Astrocyte (in vitro differentiated cells and primary cell): ENCODE measurements around the gene RPL18. TPM values are rescaled to one million over a fixed set of nuclear protein-coding genes. Genes with fewer than 3 reads are reported as not detected.

Experiments
- DNase-seq: peaks from one replicate; pipeline ENCODE4 v3.0.0-alpha.2; 2010; ENCODE audit warnings: low read depth
- FAIRE-seq: peaks from 2 replicates; lab custom pipeline; 2011; peaks lifted over from hg19 to GRCh38; lab: Jason Lieb, UNC
- H2AFZ ChIP-seq: 2 replicates; pipeline ENCODE4 v1.6.0; 2012; ENCODE audit warnings: low read depth, low read length, inconsistent platforms
- H3K27ac ChIP-seq: 2 replicates; pipeline ENCODE4 v1.5.1; 2011; ENCODE audit warnings: low read depth, low read length, inconsistent platforms
- H3K27me3 ChIP-seq: 2 replicates; pipeline ENCODE4 v1.6.0; 2011; ENCODE audit warnings: low read length, inconsistent platforms; ENCODE audit not compliant: insufficient read depth
- H3K36me3 ChIP-seq: 2 replicates; pipeline ENCODE4 v1.5.1; 2011; ENCODE audit warnings: low read length, inconsistent platforms; ENCODE audit not compliant: insufficient read depth
- H3K4me1 ChIP-seq: 2 replicates; pipeline ENCODE4 v1.5.1; 2011; ENCODE audit warnings: low read length, inconsistent platforms; ENCODE audit not compliant: insufficient read depth
- H3K4me2 ChIP-seq: 2 replicates; pipeline ENCODE4 v1.6.0; 2012; ENCODE audit warnings: low read length, inconsistent platforms
- H3K4me3 ChIP-seq: 2 replicates; pipeline ENCODE4 v1.5.1; 2011; ENCODE audit warnings: low read depth, mild to moderate bottlenecking, low read length, inconsistent platforms; ENCODE audit not compliant: insufficient read depth
- H3K79me2 ChIP-seq: 2 replicates; pipeline ENCODE4 v1.6.0; 2012; ENCODE audit warnings: mild to moderate bottlenecking, low read length, inconsistent platforms; ENCODE audit not compliant: insufficient read depth
- H3K9ac ChIP-seq: 2 replicates; pipeline ENCODE4 v1.6.0; 2012; ENCODE audit warnings: mild to moderate bottlenecking, low read length, inconsistent platforms
- H3K9me3 ChIP-seq: 2 replicates; pipeline ENCODE4 v1.5.1; 2012; ENCODE audit warnings: low read depth, mild to moderate bottlenecking, low read length, inconsistent platforms; ENCODE audit not compliant: insufficient read depth
- H4K20me1 ChIP-seq: 2 replicates; pipeline ENCODE4 v1.6.0; 2012; ENCODE audit warnings: low read length, inconsistent platforms; ENCODE audit not compliant: insufficient read depth
- H3K27ac Mint-ChIP-seq: one replicate; pipeline ENCODE4 v1.8.0; 2021; ENCODE audit warnings: mild to moderate bottlenecking, mixed read lengths; ENCODE audit not compliant: unreplicated experiment
- H3K27me3 Mint-ChIP-seq: one replicate; pipeline ENCODE4 v1.8.0; 2021; ENCODE audit warnings: low read depth, mixed read lengths; ENCODE audit not compliant: unreplicated experiment
- H3K36me3 Mint-ChIP-seq: one replicate; pipeline ENCODE4 v1.8.0; 2021; ENCODE audit warnings: low read depth, mixed read lengths; ENCODE audit not compliant: unreplicated experiment
- H3K4me1 Mint-ChIP-seq: one replicate; pipeline ENCODE4 v1.8.0; 2021; ENCODE audit warnings: low read depth, mixed read lengths; ENCODE audit not compliant: unreplicated experiment
- H3K4me3 Mint-ChIP-seq: one replicate; pipeline ENCODE4 v1.8.0; 2021; ENCODE audit warnings: mild to moderate bottlenecking, moderate library complexity, mixed read lengths; ENCODE audit not compliant: unreplicated experiment
- H3K9me3 Mint-ChIP-seq: one replicate; pipeline ENCODE4 v1.8.0; 2021; ENCODE audit warnings: mild to moderate bottlenecking, mixed read lengths; ENCODE audit not compliant: unreplicated experiment
- CTCF ChIP-seq: IDR thresholded peaks from 2 replicates; pipeline ENCODE4 v1.5.1; 2011; ENCODE audit warnings: low read depth, mild to moderate bottlenecking, inconsistent platforms, low read length, moderate library complexity; ENCODE audit not compliant: insufficient read depth
- EZH2 ChIP-seq: IDR thresholded peaks from 2 replicates; pipeline ENCODE4 v1.6.1; 2012; ENCODE audit warnings: mild to moderate bottlenecking, low read length, inconsistent platforms; ENCODE audit not compliant: insufficient read depth
- total RNA-seq: library from RNA; stranded (reverse); gene quantifications from 2 replicates; pipeline ENCODE4 v1.2.1, GENCODE V29; 2021

The RPL18 gene
- total RNA-seq, 1 donor from 2014 or later: 1,102 TPM

- H3K36me3 Mint-ChIP-seq: no peaks in the 10 kb centered on the region
- Histone ChIP-seq H3K36me3 (no peaks in the 10 kb centered on the region), H3K79me2 (no peaks in the 10 kb centered on the region), H3K9ac (no peak overlapping the region), H3K9me3 (no peaks in the 10 kb centered on the region), H4K20me1 (no peaks in the 10 kb centered on the region), H3K4me1 (no peaks in the 10 kb centered on the region), H3K27ac (no peak overlapping the region), H3K4me2 (no peak overlapping the region), H2AFZ (no peak overlapping the region), H3K4me3 (no peak overlapping the region), H3K27me3 (no peaks in the 10 kb centered on the region)
- TF ChIP-seq EZH2 (no peak), CTCF (no peak)
- H3K27ac Mint-ChIP-seq: no peak overlapping the region
- H3K4me1 Mint-ChIP-seq: no peaks in the 10 kb centered on the region
- no peaks in the 10 kb centered on the region for H3K9me3 Mint-ChIP-seq
- H3K27me3 Mint-ChIP-seq: peaks cover 15% of the 10 kb centered on the region
- no peak for DNase-seq
- no peak overlapping the region for H3K4me3 Mint-ChIP-seq
- no peak for FAIRE-seq
These were observed 23.1 kb downstream of the RPL18 start for GRCh38 chr19:48595833-48596232.

- H3K4me3 Mint-ChIP-seq: no peak overlapping the region
- Histone ChIP-seq H3K9me3 (no peaks in the 10 kb centered on the region), H3K79me2 (no peaks in the 10 kb centered on the region), H3K27me3 (no peaks in the 10 kb centered on the region), H2AFZ (no peak overlapping the region), H4K20me1 (no peaks in the 10 kb centered on the region), H3K36me3 (no peaks in the 10 kb centered on the region), H3K4me2 (no peak overlapping the region), H3K4me1 (no peaks in the 10 kb centered on the region), H3K9ac (no peak overlapping the region), H3K4me3 (no peak overlapping the region), H3K27ac (no peak overlapping the region)
- no peaks in the 10 kb centered on the region for H3K36me3 Mint-ChIP-seq
- TF ChIP-seq EZH2 (no peak), CTCF (no peak)
- H3K27me3 Mint-ChIP-seq: peaks cover 15% of the 10 kb centered on the region
- no peaks in the 10 kb centered on the region for H3K9me3 Mint-ChIP-seq
- no peaks in the 10 kb centered on the region for H3K4me1 Mint-ChIP-seq
- no peak for FAIRE-seq
- DNase-seq: no peak
- H3K27ac Mint-ChIP-seq: no peak overlapping the region
These were observed 23.8 kb downstream of the RPL18 start for GRCh38 chr19:48595171-48595570.

GRCh38 chr19:48591021-48591420 is 28.0 kb downstream of the RPL18 start:
- H3K27me3 Mint-ChIP-seq: peaks cover 9% of the 10 kb centered on the region
- Histone ChIP-seq H3K27ac (no peak overlapping the region), H3K36me3 (no peaks in the 10 kb centered on the region), H2AFZ (no peak overlapping the region), H3K4me3 (no peak overlapping the region), H3K9ac (no peak overlapping the region), H3K79me2 (no peaks in the 10 kb centered on the region), H3K27me3 (no peaks in the 10 kb centered on the region), H4K20me1 (no peaks in the 10 kb centered on the region), H3K4me2 (no peak overlapping the region), H3K9me3 (no peaks in the 10 kb centered on the region), H3K4me1 (peaks cover 4% of the 10 kb centered on the region)
- H3K4me1 Mint-ChIP-seq: peaks cover 2% of the 10 kb centered on the region
- TF ChIP-seq CTCF (no peak), EZH2 (no peak)
- no peak for DNase-seq
- H3K4me3 Mint-ChIP-seq: no peak overlapping the region
- no peak overlapping the region for H3K27ac Mint-ChIP-seq
- H3K36me3 Mint-ChIP-seq: no peaks in the 10 kb centered on the region
- no peaks in the 10 kb centered on the region for H3K9me3 Mint-ChIP-seq
- FAIRE-seq: no peak
